IPS-20b (cell line): Measurements from ENCODE around the gene PRKD1.

Source experiments
- H3K27ac ChIP-seq: one replicate; pipeline ENCODE4 v1.5.1; 2013; ENCODE audit warnings: low read length
- H3K27me3 ChIP-seq: 2 replicates; pipeline ENCODE4 v1.6.1; 2013; ENCODE audit warnings: mild to moderate bottlenecking, low read length, inconsistent platforms; ENCODE audit not compliant: insufficient read depth
- H3K36me3 ChIP-seq: 2 replicates; pipeline ENCODE4 v1.6.1; 2013; ENCODE audit warnings: low read depth, mild to moderate bottlenecking, inconsistent platforms, low read length, moderate library complexity; ENCODE audit not compliant: insufficient read depth
- H3K4me1 ChIP-seq: 2 replicates; pipeline ENCODE4 v1.6.1; 2013; ENCODE audit warnings: mild to moderate bottlenecking, control low read depth, inconsistent platforms, low read length, moderate library complexity; ENCODE audit not compliant: insufficient read depth
- H3K4me3 ChIP-seq: 2 replicates; pipeline ENCODE4 v1.5.1; 2013; ENCODE audit warnings: mild to moderate bottlenecking, low read length, inconsistent platforms
- H3K9ac ChIP-seq: 2 replicates; pipeline ENCODE4 v1.6.1; 2013; ENCODE audit warnings: low read depth, mild to moderate bottlenecking, inconsistent platforms, low read length, moderate library complexity
- H3K9me3 ChIP-seq: 2 replicates; pipeline ENCODE4 v1.6.1; 2013; ENCODE audit warnings: mild to moderate bottlenecking, low read depth, low read length, inconsistent platforms; ENCODE audit not compliant: insufficient read depth

PRKD1 gene

GRCh38 chr14:29527286-29527685 lies 400.4 kb downstream of the PRKD1 start:
- H3K27ac ChIP-seq = no peak overlapping the region
- no peaks in the 10 kb centered on the region for H3K27me3 ChIP-seq
- no peak overlapping the region for H3K9ac ChIP-seq
- no peaks in the 10 kb centered on the region for H3K4me1 ChIP-seq
- H3K4me3 ChIP-seq = no peak overlapping the region
- no peaks in the 10 kb centered on the region for H3K36me3 ChIP-seq
- H3K9me3 ChIP-seq = no peaks in the 10 kb centered on the region
